BJ (cell line): ENCODE results near the gene PPP6R3. TPM values are rescaled to one million over a fixed set of nuclear protein-coding genes. Genes with fewer than 3 reads are reported as not detected.
"Not testable (repeated sequence)": the region's sequence is repeated elsewhere in the genome, so short reads cannot be mapped to it uniquely, and the experiment has no call there.

Source experiments
- CTCF ChIA-PET: fragments of 350-600 bp; formaldehyde crosslinking; extraction: SDS; loops from one replicate; lab custom pipeline; 2021; ENCODE audit warnings: antibody characterized with exemption, inconsistent platforms; lab: Yijun Ruan, JAX
- POLR2A ChIA-PET: fragments of 300-600 bp; sonication (Branson Sonifier 250); formaldehyde crosslinking; extraction: SDS; loops from one replicate; lab custom pipeline; 2021; ENCODE audit warnings: antibody characterized with exemption; lab: Charles Lee
- DNase-seq: peaks from one replicate; pipeline ENCODE4 v3.0.0-alpha.2; 2011; ENCODE audit warnings: low read depth
- H3K27me3 ChIP-seq: 2 replicates; pipeline ENCODE4 v1.6.0; 2011; ENCODE audit warnings: low read length; ENCODE audit not compliant: control insufficient read depth, insufficient read depth
- H3K36me3 ChIP-seq: 2 replicates; pipeline ENCODE4 v1.5.1; 2011; ENCODE audit warnings: low read length; ENCODE audit not compliant: control insufficient read depth, insufficient read depth
- H3K4me3 ChIP-seq: 2 replicates; pipeline ENCODE4 v1.5.1; 2011; ENCODE audit warnings: low read depth, mild to moderate bottlenecking, control low read depth, low read length
- CTCF ChIP-seq: IDR thresholded peaks from 2 replicates; pipeline ENCODE4 v1.5.1; 2011; ENCODE audit warnings: low read depth, mild to moderate bottlenecking, control low read depth, inconsistent platforms, low read length, moderate library complexity; ENCODE audit not compliant: insufficient read depth
- polyA plus RNA-seq: library from polyadenylated mRNA; depleted of rRNA; stranded (reverse); fragments of >200 nt; gene quantifications from 2 replicates; pipeline ENCODE4 v1.2.3, GENCODE V29; 2011

PPP6R3 gene
- polyA plus RNA-seq, 1 experiment: 31.6 TPM

GRCh38 chr11:68471360-68472340 lies 11.1 kb downstream of the PPP6R3 start:
- ChIA-PET POLR2A (no interaction called here), CTCF (interaction anchor here (0.7 kb wide), 1 partner anchor 136 kb away, joined by 3 read pairs; no protein-coding TSS in a partner anchor)
- Histone ChIP-seq H3K4me3 (no peak overlapping the region), H3K36me3 (peaks cover 1% of the 10 kb centered on the region), H3K27me3 (no peaks in the 10 kb centered on the region)
- TF ChIP-seq CTCF: no peak
- DNase-seq: no peak

GRCh38 chr11:68472778-68473177 lies 12.2 kb downstream of the PPP6R3 start:
- TF ChIP-seq CTCF: no peak
- ChIA-PET POLR2A (no interaction called here), CTCF (no interaction called here)
- no peak for DNase-seq
- no peak overlapping the region for H3K4me3 ChIP-seq
- H3K27me3 ChIP-seq: no peaks in the 10 kb centered on the region
- H3K36me3 ChIP-seq: peaks cover 1% of the 10 kb centered on the region

- DNase-seq: no peak
- CTCF ChIA-PET: no interaction called here
- H3K4me3 ChIP-seq: no peak overlapping the region
- TF ChIP-seq CTCF: no peak
- no peaks in the 10 kb centered on the region for H3K27me3 ChIP-seq
- H3K36me3 ChIP-seq: peaks cover 1% of the 10 kb centered on the region
- POLR2A ChIA-PET: no interaction called here
Observed at GRCh38 chr11:68473693-68474092, 13.1 kb downstream of the PPP6R3 start.

- CTCF ChIA-PET, DNase-seq: not testable (repeated sequence)
Observed at GRCh38 chr11:68475626-68476025, 15.1 kb downstream of the PPP6R3 start.

GRCh38 chr11:68479390-68479789 lies 18.8 kb downstream of the PPP6R3 start:
- no peak for DNase-seq
- no peak for TF ChIP-seq CTCF
- Histone ChIP-seq H3K4me3 (no peak overlapping the region), H3K27me3 (no peaks in the 10 kb centered on the region), H3K36me3 (no peaks in the 10 kb centered on the region)
- POLR2A ChIA-PET: no interaction called here
- CTCF ChIA-PET: no interaction called here

More at GRCh38 chr11:68475626-68476025, 15.1 kb downstream of the PPP6R3 start:
- POLR2A ChIA-PET, H3K27me3 ChIP-seq, H3K36me3 ChIP-seq, H3K4me3 ChIP-seq: not testable (repeated sequence)
